ENCODE results near the gene DELE1. TPM values are rescaled to one million over a fixed set of nuclear protein-coding genes. Genes with fewer than 3 reads are reported as not detected.

Gene DELE1
- total RNA-seq, 2 donors from 2014 or later = 70.9 to 93.6 TPM

DNA sequence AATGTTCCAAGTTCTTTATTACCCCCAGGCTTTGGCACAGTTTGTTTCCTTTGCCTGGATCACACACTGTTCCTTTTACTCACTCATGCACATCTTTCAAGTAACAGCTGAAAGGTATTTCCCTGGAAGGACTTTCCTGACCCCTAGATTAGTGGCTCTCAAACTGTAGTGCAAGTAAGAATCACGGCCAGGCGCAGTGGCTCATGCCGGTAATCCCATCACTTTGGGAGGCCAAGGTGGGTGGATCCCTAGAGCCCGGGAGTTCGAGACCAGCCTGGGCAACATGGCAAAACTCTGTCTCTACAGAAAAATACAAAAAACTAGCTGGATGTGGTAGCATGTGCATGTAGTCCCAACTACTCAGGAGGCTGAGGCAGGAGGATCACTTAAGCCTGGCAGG lies 19.1 kb upstream of the DELE1 start:
- Mint-ChIP-seq H3K4me3 (no peak overlapping the region), H3K4me1 (ENCODE audit: low read depth in 2 of 2) (no peaks in the 10 kb centered on the region), H3K27ac (no peak overlapping the region), H3K9me3 (no peaks in the 10 kb centered on the region), H3K36me3 (no peaks in the 10 kb centered on the region), H3K27me3 (peaks cover 17 to 28% of the 10 kb centered on the region in 2 donors)
- no peak for DNase-seq (ENCODE audit: low spot score)
- ATAC-seq = no peak

- no peak for ATAC-seq
- H3K4me3 Mint-ChIP-seq = no peak overlapping the region
- peaks cover 18 to 24% of the 10 kb centered on the region in 2 donors for H3K27me3 Mint-ChIP-seq
- H3K27ac Mint-ChIP-seq = no peak overlapping the region
- H3K36me3 Mint-ChIP-seq = no peaks in the 10 kb centered on the region
- H3K4me1 Mint-ChIP-seq (ENCODE audit: low read depth in 2 of 2) = no peaks in the 10 kb centered on the region
- no peaks in the 10 kb centered on the region for H3K9me3 Mint-ChIP-seq
- DNase-seq (ENCODE audit: low spot score) = no peak
Observed at GRCh38 chr5:141906517-141906916, 17.2 kb upstream of the DELE1 start.

GRCh38 chr5:141906972-141907371 lies 16.7 kb upstream of the DELE1 start:
- H3K4me3 Mint-ChIP-seq = no peak overlapping the region
- ATAC-seq = no peak
- peaks cover 15 to 20% of the 10 kb centered on the region in 2 donors for H3K27me3 Mint-ChIP-seq
- DNase-seq (ENCODE audit: low spot score) = no peak
- H3K4me1 Mint-ChIP-seq (ENCODE audit: low read depth in 2 of 2) = no peaks in the 10 kb centered on the region
- H3K27ac Mint-ChIP-seq = no peak overlapping the region
- H3K9me3 Mint-ChIP-seq = no peaks in the 10 kb centered on the region
- H3K36me3 Mint-ChIP-seq = no peaks in the 10 kb centered on the region

DNA sequence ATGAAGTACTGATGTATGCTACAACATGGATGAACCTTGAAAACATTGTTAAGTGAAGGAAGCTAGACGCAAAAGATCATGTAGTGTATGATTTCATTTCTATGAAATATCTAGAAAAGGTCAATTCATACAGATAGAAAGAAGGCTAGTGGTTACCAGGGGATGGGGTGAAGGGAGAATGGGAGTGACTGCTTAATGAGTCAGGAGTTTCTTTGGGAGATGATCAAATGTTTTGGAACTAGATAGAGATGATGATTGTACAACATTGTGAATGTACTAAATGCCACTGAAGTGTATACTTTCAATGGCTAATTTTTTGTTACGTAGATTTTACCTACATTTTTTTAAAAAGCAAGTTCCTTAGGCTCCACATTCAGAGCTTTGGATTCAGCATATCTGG lies 14.9 kb upstream of the DELE1 start:
- no peak overlapping the region for H3K4me3 Mint-ChIP-seq
- ATAC-seq (no peak), DNase-seq (ENCODE audit: low spot score) (no peak)
- H3K4me1 Mint-ChIP-seq (ENCODE audit: low read depth in 2 of 2) = peaks cover 0 to 4% of the 10 kb centered on the region in 2 donors
- peaks cover 22 to 23% of the 10 kb centered on the region in 2 donors for H3K27me3 Mint-ChIP-seq
- no peaks in the 10 kb centered on the region for H3K9me3 Mint-ChIP-seq
- H3K36me3 Mint-ChIP-seq = no peaks in the 10 kb centered on the region
- no peak overlapping the region for H3K27ac Mint-ChIP-seq

GRCh38 chr5:141909212-141909611 lies 14.5 kb upstream of the DELE1 start:
- Mint-ChIP-seq H3K36me3 (no peaks in the 10 kb centered on the region), H3K4me1 (ENCODE audit: low read depth in 2 of 2) (peaks cover 0 to 4% of the 10 kb centered on the region in 2 donors), H3K27me3 (peaks cover 19 to 24% of the 10 kb centered on the region in 2 donors), H3K4me3 (no peak overlapping the region), H3K27ac (no peak overlapping the region), H3K9me3 (no peaks in the 10 kb centered on the region)
- DNase-seq (ENCODE audit: low spot score) = no peak
- ATAC-seq = no peak

GRCh38 chr5:141910271-141910673 lies 13.4 kb upstream of the DELE1 start:
- H3K27me3 Mint-ChIP-seq = peaks cover 23 to 31% of the 10 kb centered on the region in 2 donors
- DNase-seq (ENCODE audit: low spot score) (no peak), ATAC-seq (no peak)
- H3K9me3 Mint-ChIP-seq = no peaks in the 10 kb centered on the region
- H3K4me1 Mint-ChIP-seq (ENCODE audit: low read depth in 2 of 2) = peaks cover 4 to 5% of the 10 kb centered on the region in 2 donors
- peaks cover 4% of the 10 kb centered on the region for H3K36me3 Mint-ChIP-seq
- H3K27ac Mint-ChIP-seq = no peak overlapping the region
- no peak overlapping the region for H3K4me3 Mint-ChIP-seq

DNA sequence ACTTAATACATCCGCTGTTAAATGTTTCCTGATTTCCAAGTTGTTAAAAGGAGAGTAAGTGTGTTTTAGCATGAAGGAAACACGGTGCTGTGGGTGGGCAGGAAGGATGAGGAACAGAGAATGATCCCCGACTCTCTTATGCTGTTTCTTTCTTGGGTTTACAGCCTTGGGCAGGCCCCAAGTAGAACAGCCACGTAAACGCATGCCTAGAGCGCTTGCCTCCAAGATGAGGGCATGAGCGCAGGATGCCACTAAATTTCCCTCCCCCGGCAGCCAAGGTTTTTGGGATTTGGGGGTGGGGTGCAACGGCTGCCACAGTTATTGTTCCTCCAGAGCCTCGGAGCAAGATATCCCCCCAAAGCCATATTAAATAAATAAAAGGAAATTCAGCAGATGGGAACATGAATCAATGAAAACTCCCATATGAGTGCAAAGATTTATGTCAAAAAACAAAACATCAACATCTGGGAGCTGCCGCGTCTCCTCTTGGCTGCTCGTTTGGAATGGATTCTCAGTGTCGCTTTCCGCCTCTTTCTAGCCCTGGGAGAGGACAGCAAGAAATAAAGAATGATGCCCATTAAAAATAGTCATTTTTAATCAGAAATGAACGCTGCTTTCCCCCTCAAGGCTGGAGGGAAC lies 10.0 kb upstream of the DELE1 start:
- H3K9me3 Mint-ChIP-seq = no peaks in the 10 kb centered on the region
- ATAC-seq = no peak
- H3K4me3 Mint-ChIP-seq = peak overlapping the region; percentile 5
- H3K36me3 Mint-ChIP-seq = peaks cover 4% of the 10 kb centered on the region
- H3K4me1 Mint-ChIP-seq (ENCODE audit: low read depth in 2 of 2) = peaks cover 4 to 5% of the 10 kb centered on the region in 2 donors
- H3K27me3 Mint-ChIP-seq = peaks cover 28 to 38% of the 10 kb centered on the region in 2 donors
- H3K27ac Mint-ChIP-seq = no peak overlapping the region
- DNase-seq (ENCODE audit: low spot score) = no peak

- no peak for DNase-seq (ENCODE audit: low spot score)
- H3K36me3 Mint-ChIP-seq = peaks cover 4% of the 10 kb centered on the region
- H3K9me3 Mint-ChIP-seq = no peaks in the 10 kb centered on the region
- no peak overlapping the region for H3K4me3 Mint-ChIP-seq
- peaks cover 26 to 38% of the 10 kb centered on the region in 2 donors for H3K27me3 Mint-ChIP-seq
- H3K4me1 Mint-ChIP-seq (ENCODE audit: low read depth in 2 of 2) = peaks cover 4 to 5% of the 10 kb centered on the region in 2 donors
- no peak overlapping the region for H3K27ac Mint-ChIP-seq
- ATAC-seq = peak; percentile 60 to 87
Observed at GRCh38 chr5:141914199-141914743, 9.4 kb upstream of the DELE1 start.

GRCh38 chr5:141914797-141915196 lies 8.9 kb upstream of the DELE1 start:
- Mint-ChIP-seq H3K27ac (peak overlapping the region in 1 of 2 donors; percentile 15), H3K36me3 (peaks cover 4% of the 10 kb centered on the region), H3K9me3 (no peaks in the 10 kb centered on the region), H3K27me3 (peaks cover 26 to 38% of the 10 kb centered on the region in 2 donors), H3K4me3 (peak overlapping the region; percentile 28), H3K4me1 (ENCODE audit: low read depth in 2 of 2) (peaks cover 4 to 5% of the 10 kb centered on the region in 2 donors)
- DNase-seq (ENCODE audit: low spot score) (no peak), ATAC-seq (no peak)

- no peak overlapping the region for H3K27ac Mint-ChIP-seq
- ATAC-seq = no peak
- H3K4me3 Mint-ChIP-seq = no peak overlapping the region
- H3K36me3 Mint-ChIP-seq = peaks cover 4% of the 10 kb centered on the region
- no peaks in the 10 kb centered on the region for H3K9me3 Mint-ChIP-seq
- no peak for DNase-seq (ENCODE audit: low spot score)
- peaks cover 4 to 5% of the 10 kb centered on the region in 2 donors for H3K4me1 Mint-ChIP-seq (ENCODE audit: low read depth in 2 of 2)
- H3K27me3 Mint-ChIP-seq = peaks cover 23 to 38% of the 10 kb centered on the region in 2 donors
Observed at GRCh38 chr5:141915881-141916336, 7.8 kb upstream of the DELE1 start.

DNA sequence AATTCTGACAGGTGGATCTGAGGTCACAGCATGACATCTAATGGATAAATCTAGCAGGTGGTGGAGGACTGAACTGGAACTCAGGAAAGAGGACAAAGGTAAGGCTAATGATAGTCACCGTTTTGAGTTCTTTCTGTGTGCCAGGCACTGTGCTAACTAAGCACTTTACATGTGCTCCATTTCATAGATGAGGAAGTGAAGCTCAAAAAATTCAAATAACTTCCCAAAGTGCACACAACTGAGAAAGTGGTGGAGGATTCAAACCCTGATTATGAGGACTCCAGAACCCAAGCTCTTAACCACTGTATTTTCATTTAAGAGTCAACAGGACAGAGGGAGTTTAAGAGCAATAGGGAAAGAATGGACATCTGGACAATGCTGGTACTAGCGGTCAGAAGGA lies 7.1 kb upstream of the DELE1 start:
- ATAC-seq (no peak), DNase-seq (ENCODE audit: low spot score) (no peak)
- Mint-ChIP-seq H3K4me1 (ENCODE audit: low read depth in 2 of 2) (peaks cover 4 to 5% of the 10 kb centered on the region in 2 donors), H3K27me3 (peaks cover 23 to 38% of the 10 kb centered on the region in 2 donors), H3K9me3 (no peaks in the 10 kb centered on the region), H3K4me3 (no peak overlapping the region), H3K27ac (no peak overlapping the region), H3K36me3 (peaks cover 4% of the 10 kb centered on the region)

GRCh38 chr5:141917760-141918159 lies 5.9 kb upstream of the DELE1 start:
- Mint-ChIP-seq H3K4me3 (no peak overlapping the region), H3K27me3 (peaks cover 23 to 38% of the 10 kb centered on the region in 2 donors), H3K9me3 (no peaks in the 10 kb centered on the region), H3K4me1 (ENCODE audit: low read depth in 2 of 2) (peaks cover 4 to 5% of the 10 kb centered on the region in 2 donors), H3K36me3 (peaks cover 4% of the 10 kb centered on the region), H3K27ac (no peak overlapping the region)
- ATAC-seq = no peak
- no peak for DNase-seq (ENCODE audit: low spot score)

DNA sequence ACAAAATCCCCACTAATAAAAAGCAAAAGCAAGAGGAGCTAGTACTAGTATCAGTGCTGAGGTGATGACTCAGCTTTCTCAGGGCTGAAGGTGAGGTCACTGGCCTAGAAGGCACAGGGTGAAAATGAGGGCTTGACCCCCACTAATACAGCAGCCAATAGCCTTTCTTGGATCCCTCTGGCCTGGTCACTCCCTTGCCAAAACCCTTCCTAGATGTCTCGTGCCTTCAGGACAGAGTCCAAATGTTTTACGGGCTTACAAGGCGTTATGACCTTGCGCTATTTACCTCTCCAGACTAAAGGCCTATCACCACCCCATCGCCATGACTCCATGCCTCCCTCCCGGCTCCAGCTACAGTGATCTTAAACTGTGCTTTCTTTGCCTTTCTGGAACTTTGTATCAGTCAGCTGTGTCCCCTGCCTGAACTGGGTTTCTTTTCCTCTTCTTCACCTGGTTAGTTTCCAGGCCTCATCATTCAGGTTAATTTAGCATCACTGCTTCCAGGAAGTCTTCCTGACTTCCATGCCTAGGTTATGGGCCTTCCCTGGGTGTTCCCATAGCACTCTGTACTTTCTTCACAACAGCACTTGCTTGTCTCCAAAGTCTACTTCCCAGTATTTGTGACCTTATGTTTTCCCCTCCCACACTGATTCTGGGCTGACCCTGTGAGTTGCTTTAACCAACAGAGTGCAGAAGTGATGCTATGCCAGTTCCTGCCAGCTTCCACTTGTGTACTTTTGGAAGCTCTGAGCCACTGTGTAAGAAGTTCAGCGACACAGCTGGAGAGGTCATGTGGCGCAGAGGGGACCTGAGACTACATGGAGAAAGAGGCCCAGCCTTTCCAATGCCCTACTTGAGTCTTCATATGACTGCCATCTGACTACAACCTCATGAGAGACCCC lies 4.2 kb upstream of the DELE1 start:
- peaks cover 10 to 14% of the 10 kb centered on the region in 2 donors for H3K4me1 Mint-ChIP-seq (ENCODE audit: low read depth in 2 of 2)
- H3K4me3 Mint-ChIP-seq = no peak overlapping the region
- DNase-seq (ENCODE audit: low spot score) (no peak), ATAC-seq (no peak)
- no peaks in the 10 kb centered on the region for H3K9me3 Mint-ChIP-seq
- peaks cover 4% of the 10 kb centered on the region for H3K36me3 Mint-ChIP-seq
- H3K27me3 Mint-ChIP-seq = peaks cover 15 to 28% of the 10 kb centered on the region in 2 donors
- H3K27ac Mint-ChIP-seq = no peak overlapping the region

GRCh38 chr5:141920771-141921170 lies 2.9 kb upstream of the DELE1 start:
- no peaks in the 10 kb centered on the region for H3K9me3 Mint-ChIP-seq
- DNase-seq (ENCODE audit: low spot score) (no peak), ATAC-seq (no peak)
- peaks cover 10 to 17% of the 10 kb centered on the region in 2 donors for H3K27me3 Mint-ChIP-seq
- H3K4me1 Mint-ChIP-seq (ENCODE audit: low read depth in 2 of 2) = peaks cover 15% of the 10 kb centered on the region in 2 donors
- peak overlapping the region; percentile 59 for H3K4me3 Mint-ChIP-seq
- H3K36me3 Mint-ChIP-seq = peaks cover 4% of the 10 kb centered on the region
- peak overlapping the region in 1 of 2 donors; percentile 33 for H3K27ac Mint-ChIP-seq
